ENCODE data around the gene FILIP1.

- TF ChIP-seq, protein P1, sequence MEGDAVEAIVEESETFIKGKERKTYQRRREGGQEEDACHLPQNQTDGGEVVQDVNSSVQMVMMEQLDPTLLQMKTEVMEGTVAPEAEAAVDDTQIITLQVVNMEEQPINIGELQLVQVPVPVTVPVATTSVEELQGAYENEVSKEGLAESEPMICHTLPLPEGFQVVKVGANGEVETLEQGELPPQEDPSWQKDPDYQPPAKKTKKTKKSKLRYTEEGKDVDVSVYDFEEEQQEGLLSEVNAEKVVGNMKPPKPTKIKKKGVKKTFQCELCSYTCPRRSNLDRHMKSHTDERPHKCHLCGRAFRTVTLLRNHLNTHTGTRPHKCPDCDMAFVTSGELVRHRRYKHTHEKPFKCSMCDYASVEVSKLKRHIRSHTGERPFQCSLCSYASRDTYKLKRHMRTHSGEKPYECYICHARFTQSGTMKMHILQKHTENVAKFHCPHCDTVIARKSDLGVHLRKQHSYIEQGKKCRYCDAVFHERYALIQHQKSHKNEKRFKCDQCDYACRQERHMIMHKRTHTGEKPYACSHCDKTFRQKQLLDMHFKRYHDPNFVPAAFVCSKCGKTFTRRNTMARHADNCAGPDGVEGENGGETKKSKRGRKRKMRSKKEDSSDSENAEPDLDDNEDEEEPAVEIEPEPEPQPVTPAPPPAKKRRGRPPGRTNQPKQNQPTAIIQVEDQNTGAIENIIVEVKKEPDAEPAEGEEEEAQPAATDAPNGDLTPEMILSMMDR (IDR thresholded peaks at IDR 0.05; ENCODE audit: insufficient read depth, low read depth, low read length), result no peak
- no peak for TF ChIP-seq EZH2 (IDR thresholded peaks at IDR 0.05; ENCODE audit: insufficient read depth, low read length)
Measured at GRCh38 chr6:75299801-75300530, 193.6 kb downstream of the FILIP1 start.
